Liver (tissue), 2 donors: ENCODE results near the gene CAPN2.

ENCODE experiments used
- NR2F2 ChIP-seq: IDR thresholded peaks from 2 replicates; pipeline ENCODE4 v1.6.1; 2016; ENCODE audit warnings: antibody characterized with exemption
- RAD21 ChIP-seq, 2 donors: IDR thresholded peaks; 2 replicates each; pipeline ENCODE4 v1.6.1; 2016; ENCODE audit warnings: antibody characterized with exemption in 2 of 2, mild to moderate bottlenecking in 2 of 2
- RXRA ChIP-seq, 2 donors: IDR thresholded peaks; 2 replicates each; pipeline ENCODE4 v1.6.1; 2017 to 2018; ENCODE audit warnings: antibody characterized with exemption in 2 of 2, mild to moderate bottlenecking in 1 of 2
- TF ChIP-seq, protein P1 (sequence below): IDR thresholded peaks from 2 replicates; pipeline ENCODE4 v1.6.1; 2016; ENCODE audit warnings: antibody characterized with exemption, mild to moderate bottlenecking
- donor health status: healthy.

DNA sequence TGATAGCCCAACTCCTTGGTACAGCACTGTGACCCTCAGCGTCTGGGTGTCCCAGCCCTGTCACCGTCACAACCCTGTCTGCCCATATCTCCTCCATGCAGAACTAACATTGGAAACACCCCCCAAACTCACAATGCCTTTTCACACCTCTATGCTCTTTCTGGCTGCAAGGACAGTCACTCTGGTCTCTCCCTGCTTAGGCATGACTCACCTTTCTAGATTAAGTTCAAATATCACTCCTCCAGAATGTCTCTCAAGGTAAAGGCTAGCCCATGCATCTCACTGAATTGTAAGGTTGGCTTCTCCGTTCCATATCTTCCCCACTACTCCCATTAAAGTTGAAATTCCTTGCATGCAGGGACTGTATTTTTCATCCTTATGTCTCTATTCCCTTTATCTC, 29.8 kb upstream of the CAPN2 start:
- TF ChIP-seq, protein P1, sequence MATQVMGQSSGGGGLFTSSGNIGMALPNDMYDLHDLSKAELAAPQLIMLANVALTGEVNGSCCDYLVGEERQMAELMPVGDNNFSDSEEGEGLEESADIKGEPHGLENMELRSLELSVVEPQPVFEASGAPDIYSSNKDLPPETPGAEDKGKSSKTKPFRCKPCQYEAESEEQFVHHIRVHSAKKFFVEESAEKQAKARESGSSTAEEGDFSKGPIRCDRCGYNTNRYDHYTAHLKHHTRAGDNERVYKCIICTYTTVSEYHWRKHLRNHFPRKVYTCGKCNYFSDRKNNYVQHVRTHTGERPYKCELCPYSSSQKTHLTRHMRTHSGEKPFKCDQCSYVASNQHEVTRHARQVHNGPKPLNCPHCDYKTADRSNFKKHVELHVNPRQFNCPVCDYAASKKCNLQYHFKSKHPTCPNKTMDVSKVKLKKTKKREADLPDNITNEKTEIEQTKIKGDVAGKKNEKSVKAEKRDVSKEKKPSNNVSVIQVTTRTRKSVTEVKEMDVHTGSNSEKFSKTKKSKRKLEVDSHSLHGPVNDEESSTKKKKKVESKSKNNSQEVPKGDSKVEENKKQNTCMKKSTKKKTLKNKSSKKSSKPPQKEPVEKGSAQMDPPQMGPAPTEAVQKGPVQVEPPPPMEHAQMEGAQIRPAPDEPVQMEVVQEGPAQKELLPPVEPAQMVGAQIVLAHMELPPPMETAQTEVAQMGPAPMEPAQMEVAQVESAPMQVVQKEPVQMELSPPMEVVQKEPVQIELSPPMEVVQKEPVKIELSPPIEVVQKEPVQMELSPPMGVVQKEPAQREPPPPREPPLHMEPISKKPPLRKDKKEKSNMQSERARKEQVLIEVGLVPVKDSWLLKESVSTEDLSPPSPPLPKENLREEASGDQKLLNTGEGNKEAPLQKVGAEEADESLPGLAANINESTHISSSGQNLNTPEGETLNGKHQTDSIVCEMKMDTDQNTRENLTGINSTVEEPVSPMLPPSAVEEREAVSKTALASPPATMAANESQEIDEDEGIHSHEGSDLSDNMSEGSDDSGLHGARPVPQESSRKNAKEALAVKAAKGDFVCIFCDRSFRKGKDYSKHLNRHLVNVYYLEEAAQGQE = no peak
- TF ChIP-seq RAD21 (IDR thresholded peaks at IDR 0.05) (no peak), RXRA (IDR thresholded peaks at IDR 0.05) (no peak), NR2F2 (no peak)
